Suppressor macrophage treated with lipopolysaccharide for 4 hours (primary cell): Measurements from ENCODE around the gene DUSP10.

Experiments used
- DNase-seq: peaks from one replicate; pipeline ENCODE4 v3.0.0-alpha.2; 2020

The DUSP10 gene

DNA sequence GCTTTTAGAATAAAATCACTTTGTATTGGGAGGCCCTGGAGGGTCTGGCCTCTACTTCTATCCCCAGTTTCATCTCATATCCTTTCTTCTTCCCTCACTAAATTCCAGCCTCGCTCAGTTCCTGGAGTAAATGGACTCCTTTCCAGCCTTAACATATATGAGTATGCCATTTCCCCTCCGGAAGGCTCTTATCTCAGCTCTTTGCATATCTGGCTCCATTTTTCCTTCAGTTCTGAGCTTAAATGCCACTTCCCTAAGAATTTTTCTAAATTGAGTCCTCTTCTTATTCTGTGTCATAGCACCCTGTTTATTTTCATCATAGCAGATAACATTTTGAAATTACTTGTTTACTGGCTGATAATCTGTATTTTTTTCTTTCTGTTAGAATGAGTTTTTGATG, 20.2 kb upstream of the DUSP10 start:
- no peak for DNase-seq

DNA sequence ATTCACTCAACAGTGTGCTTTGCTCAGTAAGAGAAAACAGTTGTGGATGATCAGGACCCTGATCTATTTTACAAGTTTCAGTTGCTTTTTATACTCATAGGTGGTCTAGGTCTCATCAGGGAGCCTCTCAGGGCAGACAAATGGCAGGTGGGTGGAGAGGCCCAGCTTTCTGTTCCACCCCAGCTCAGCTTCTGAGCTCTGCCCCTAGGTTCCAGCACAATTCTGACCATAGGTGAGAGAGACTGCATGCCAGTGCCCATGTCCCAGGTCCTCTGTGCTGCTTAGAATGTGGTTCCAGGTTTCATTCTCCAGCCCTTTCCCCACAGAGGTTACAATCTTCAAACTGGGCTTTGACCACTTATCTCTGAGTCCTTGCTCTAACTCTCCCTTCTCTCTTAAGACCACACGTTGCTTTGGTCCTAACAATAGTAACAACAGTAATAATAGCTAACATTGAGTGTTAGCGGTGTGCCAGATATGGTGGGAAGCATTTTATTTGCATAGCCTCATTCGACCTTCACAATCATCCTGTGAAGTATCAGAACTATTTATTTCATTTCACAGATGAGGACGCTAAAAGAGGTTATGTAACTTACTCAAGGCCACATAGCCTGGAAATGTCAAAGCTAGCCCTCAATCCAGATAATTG, 19.6 kb upstream of the DUSP10 start:
- DNase-seq, result no peak

DNA sequence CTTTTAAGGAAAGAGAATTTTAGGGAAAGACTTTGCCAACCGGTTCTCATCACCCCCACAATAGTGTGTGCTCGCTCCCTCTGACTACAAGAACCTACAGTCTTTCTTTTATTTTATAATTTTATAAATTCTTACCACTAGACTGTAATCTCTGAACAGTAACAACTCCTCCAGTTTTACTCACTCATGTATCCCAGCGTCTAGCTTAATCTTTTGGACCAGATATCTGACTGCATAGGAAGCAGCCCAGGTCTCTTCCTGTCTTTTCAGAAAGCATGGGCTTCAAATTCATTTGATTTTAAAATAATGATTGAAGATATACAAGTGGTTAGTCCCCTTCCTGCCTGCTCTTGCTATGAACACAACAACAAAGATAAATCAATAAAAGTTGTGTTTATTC, 19.0 kb upstream of the DUSP10 start:
- DNase-seq, result no peak

DNA sequence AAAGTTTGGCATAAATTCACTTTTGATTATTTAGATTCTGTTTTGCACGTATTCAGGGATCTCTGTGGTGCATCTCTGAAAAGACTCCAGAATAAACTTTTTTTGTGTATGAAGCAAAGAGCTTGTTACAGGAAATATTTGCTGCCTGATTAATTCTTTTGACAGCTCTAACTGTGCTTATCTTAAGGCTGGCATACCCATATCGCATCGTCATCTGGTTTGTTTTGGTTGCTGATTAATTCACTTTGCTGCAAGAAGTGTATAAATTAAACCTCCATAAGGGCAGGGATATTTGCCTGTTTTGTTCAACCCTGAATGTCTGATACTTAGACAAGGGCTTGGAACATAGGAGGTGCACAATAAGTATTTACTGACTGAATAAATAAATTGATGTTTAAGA, 17.5 kb upstream of the DUSP10 start:
- no peak for DNase-seq

DNA sequence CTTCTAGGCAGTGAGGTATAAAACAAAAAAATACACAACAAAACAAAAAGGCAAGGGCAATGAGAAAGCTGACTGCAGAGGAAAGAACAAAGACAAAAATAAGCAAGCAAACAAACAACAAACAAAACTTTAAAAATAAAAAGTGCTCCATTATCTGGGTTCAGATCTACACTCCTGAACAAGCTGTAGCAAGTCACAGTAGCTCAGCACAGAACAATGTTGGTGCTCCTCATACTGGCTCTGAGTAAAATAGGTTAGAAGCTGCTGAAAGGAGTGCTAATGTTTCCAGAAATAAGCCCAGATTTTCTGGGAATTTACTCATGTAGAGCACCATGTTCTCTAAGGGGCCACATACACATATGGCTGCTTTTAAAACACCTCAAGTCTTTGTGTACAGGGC, 16.6 kb upstream of the DUSP10 start:
- DNase-seq, result no peak

DNA sequence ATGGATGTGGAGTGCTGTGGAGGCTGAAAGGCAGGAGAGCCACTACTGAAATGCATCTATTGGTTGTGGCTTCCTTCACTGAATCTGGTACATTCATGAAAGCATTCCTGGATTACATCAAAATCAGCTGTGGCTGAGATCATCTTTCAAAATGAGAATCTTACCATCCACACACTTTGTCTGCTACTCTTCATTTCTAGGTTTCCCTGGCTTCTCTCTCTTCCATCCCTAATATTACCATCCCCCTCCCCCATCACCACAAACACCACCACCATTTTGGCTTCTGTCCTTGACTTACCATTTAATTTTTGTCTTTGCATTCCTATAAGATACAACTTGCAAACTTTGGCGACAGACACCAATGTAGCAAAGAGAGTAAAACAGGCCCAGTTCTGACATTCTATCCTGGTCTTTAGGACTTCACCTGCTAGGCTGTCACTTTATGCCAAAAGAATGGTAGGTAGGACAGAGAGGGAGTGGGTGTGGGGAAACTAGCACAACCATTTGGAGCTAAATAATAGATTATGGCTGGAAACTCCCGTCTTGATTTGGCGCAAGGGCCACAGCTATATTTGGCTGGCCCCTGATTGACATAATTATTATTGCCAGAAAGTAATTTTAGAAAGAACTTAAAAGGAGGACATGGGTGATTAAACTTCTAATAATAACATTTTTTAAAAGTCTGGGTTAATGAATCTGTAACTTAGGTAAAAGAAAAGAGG, 15.1 kb upstream of the DUSP10 start:
- DNase-seq, result peak; percentile 30

DNA sequence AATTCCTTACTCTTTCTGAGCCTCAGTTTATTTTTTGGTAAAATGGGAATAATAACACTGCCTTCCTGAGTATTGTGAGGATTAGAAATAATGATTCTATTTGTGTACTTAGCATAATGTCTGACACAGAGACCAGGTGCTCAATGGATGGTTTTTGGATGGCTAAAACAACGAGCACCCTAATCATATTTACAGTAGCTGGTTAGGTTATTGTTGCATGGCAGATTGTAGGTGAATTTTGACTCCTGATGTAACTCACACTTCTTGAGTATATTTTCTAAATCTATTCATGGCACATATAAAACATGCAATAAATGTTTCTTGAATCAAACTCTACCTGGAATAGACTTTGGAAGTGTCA, 11.9 kb upstream of the DUSP10 start:
- DNase-seq, result no peak

DNA sequence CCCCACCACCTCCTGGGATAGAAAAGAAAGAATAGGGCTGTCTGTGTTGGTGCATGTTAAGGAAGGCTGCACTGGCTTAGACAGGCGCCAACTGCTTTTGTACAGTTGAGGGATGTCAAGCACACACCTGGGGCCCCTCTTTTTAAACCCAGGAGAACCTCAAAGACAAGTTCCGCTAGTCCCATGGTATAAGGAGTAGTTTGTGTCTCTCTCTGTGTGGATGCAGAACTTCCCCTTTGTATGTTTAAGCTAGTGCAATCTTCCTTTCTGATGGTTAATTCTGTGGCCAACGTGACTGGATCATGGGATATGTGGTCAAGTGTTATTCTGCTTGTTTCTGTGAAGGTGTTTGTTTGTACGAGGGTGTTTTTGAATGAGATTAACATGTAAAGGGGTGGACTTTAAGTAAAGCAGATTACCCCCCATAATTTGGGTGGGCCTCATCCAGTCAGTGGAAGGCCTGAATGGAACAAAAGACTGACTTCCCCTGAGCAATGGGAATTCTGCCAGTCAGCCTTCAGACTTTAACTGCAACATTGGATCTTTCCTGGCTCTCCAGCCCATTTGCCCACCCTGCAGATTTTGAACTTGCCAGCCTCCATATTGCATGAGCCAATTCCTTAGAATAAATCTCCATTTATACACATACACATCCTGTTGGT, 9.5 kb upstream of the DUSP10 start:
- DNase-seq, result peak; percentile 57

DNA sequence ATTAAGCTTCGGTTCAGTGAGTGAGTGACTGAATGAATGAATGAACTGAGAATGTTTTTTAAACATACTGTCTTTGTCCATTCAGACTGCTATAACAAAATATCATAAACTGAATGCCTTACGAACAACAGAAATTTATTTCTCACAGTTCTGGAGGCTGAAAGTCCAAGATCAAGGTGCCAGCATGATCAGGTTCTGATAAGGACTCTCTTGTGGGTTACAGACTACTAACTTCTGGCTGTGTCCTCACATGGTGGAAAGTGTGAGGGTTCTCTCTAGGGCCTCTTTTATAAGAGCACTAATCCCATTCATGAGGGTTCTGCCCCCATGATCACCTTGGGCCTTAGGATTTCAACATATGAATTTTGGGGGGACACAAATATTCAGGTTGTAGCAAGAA, 7.1 kb upstream of the DUSP10 start:
- DNase-seq, result no peak

DNA sequence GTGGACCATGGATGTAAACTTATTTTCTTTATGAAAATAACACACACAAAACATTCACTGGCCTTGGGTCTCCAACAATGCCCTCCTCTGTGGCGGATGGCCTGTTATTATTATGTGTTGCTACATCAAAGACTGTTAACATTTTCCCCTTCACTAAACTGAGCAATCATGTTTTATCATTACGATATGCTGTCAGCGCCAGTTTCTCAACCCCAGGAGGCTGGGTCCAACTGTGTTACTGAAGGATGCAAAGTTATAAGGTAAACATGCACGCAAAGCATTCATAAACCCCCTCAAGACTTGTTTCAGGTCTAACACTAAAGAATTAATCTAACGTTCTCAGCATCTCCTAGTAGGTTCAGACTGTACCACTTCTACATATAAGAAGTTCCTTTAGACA, 6.0 kb upstream of the DUSP10 start:
- DNase-seq, result no peak

DNA sequence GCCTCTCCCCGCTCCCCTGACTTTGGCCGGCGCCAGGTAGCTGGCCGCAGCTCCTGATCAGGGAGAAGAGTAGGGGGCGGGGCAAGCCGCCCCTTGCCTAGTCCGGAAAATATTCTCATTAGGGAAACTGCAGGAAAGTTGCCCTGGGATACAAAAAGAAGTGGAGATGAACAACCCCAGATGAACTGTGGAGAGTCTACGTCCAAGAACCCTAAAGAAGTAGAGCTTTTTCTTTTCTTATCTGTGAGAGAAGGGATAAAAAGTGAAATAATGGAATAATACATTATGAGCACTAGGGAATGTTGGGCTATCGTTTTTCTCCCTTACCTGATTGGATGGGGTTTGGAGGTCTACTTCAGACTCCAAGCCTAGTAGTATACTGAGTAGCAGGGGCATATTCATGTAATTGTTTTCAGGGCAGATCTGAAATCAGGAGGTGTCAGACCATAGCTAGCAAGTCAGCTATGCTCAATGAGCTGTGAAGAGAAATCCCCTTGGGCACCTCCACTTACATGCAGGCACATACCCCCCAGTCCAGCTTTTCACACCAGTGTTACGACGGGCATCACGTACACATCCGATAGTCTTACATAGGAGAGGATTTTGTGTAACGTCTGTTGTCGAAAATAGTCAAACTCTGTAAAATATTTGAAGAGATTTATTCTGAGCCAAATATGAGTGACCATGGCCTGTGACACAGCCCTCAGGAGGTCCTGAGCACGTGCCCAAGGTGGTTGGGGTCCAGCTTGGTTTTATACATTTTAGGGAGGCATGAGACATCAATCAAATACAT, 1.7 kb upstream of the DUSP10 start:
- no peak for DNase-seq

DNA sequence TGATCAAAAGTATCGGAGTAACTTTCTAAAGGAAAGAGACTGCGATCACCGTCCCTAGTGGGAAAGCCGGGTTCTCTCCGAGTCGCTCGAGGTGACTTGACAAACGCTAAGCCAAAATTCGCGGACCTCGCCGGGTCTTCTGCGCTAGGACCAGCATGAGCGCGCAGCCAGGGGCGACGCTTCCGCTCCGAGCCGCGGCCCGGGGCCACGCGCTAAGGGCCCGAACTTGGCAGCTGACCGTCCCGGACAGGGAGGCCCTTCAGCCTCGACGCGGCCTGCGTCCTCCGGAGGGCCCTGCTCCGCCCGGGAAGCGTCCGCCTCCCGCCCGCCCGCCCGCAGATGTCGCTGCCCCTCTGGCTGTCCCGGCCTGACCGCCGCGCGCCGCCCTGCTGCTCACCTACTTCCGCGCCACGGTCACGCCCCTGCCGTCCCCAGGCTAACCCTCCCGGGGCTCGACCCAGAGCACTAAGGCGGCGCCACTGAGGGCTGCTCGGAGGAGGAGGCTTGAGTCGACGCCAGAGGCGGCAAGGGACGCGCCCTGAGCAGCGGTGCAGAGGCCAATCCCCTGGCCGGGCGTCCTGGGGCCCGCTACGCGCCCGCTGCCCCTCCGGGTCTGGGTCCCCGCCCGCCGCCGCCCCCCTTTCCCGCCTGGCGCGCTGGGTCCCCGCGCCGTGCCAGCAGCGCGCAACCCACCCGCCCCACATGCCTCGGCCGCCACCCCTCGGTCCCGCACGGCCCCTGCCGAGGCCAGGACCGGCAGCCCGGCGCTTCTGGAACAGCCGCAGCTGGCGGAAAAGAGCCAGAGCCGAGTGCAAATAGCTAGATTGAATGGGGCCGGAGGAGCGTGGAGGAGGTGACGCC, 896 bp upstream of the DUSP10 start:
- DNase-seq, result peak; percentile 91

DNA sequence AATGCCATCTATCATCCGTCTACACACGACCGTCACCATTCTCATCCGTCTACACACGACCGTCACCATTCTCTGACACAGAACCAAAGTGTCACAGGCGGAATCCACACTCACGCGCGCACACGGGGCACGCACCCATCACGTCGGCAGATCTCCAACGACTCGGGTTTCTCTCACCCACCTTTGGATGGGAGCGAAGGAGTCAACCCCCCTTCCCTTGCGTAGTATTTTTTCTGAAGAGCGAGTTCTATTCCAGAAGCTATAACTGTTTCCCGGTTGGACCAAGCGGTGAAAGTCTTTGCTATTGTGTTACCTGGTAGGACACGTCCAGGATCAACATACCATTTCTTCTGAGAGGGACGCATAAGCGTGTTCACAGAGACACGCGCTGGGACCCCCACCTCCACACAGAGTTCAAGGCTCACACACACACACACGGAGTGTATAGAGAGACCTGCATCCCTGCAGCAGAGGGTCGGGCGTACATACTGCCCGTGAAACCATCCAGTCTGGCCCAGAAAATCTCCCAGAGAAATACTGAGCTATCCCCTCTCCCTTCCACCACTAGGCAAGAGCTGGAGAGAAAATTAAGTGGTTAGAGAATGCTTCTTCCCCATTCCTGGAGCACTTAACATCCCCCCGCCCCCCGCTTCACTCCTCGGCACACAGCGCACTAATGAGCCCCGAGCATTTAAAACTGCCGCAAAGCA, 741 bp downstream of the DUSP10 start:
- DNase-seq, result peak; percentile 51

DNA sequence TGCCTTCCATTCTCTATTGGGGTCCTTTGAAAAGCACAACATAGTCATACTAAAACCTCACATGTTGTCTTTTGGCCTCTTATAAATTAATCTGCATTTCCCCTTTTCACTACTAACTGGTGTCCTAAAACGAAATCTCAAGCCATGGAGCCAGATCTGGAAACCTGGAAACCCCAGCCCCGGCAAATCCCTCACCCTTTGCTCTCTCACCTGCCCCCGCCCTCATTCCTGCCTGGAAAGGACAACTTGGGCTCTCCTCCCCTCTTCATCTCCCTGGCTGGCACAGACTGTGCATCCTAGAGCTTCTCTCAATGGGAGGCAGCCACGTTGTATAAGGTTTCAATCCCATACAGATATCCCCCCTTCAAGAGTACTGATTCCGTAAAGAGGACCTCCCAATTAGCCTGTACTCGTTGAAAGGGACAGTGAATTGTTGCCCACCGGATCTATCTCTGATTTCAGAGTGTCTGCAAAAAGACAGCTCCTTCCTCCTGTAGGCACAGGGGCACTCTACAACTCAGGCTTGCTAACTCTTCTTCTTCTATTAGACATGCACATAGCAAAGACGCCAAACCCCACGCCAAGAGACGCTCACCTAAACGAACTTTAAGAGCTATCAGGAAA, 1.4 kb downstream of the DUSP10 start:
- DNase-seq, result peak; percentile 38

DNA sequence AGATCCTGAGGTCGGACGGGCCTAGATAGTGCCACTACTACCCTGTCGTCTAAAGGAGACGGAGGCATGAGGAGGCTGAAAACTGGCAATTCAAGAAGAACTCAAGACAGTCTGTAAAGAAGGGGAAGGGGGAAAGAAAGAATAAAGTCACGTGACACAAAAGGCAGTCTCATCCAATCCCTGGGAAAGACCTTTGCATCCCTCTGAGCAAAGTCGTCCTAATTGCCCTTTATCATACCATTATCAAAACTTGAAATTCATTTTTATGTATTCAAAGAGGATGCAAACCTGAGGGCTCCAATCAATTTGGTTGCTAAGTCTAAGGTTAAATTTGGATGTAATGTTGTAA, 2.2 kb downstream of the DUSP10 start:
- DNase-seq, result no peak

DNA sequence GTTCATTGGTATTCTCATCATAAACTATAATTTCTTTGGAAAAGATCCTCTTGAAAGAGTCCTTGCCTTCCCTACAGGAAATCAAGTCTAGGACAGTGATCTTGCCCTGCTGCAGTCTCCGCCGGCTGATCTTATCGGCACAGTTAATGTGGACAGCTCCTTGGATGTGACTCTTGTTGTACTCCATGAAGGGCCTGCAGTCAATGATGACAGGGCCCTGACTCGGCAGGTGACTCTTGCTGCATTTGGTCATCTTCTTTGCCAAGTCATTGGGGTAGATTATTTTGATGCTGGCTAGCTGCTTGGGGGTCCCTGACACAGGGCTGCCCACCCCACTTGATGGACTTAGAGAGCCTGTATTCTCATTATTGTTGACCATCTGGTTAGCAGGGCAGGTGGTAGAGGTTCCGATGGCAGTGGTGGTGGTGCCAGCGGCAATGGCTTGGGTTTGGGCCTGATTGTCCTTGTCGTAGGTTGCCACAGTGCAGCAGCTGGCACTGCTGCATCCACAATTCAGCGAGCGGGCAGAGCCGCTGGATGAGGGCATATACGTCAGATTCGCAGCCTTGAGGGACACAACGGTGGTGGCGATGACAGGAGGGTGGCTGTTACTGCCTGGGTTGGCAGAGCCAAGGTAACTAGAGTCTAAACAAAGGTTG, 2.7 kb downstream of the DUSP10 start:
- DNase-seq, result no peak

DNA sequence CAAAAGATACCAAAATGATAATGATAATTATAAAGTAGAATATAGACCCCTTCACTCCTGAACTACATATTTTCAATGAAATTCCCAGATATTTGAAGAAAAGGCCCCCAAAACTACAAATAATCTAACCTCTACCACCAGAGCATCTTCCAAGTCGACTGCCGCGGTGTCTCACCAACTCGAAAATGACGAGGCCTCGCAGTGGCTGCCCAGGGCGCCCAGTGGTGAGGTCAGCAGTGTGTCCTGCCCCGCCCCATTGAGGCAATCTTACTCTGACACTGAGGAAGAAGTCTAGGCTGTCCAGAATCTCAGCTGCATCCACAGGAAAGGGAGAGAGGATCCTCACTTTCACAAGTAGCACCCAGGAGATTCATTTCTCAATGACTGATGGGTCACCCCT, 5.2 kb downstream of the DUSP10 start:
- DNase-seq, result no peak

DNA sequence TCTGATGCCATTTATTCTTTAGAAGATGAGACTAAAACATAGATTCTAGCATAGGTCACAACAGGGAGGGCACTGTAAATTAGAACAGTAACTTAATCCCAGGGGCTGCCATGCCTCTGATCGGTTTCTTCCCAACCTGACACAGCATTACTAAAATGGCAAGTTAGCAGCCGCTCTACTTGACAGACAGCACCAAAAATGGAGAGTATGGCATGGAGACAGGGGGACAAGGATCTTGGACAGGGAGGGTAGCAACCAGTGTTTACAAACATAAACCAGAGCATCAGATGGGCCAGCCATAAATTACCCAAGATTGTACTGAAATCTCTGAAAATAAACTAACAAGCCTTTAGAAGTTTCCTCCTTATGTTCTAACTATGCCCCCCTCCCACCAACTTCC, 5.9 kb downstream of the DUSP10 start:
- no peak for DNase-seq

DNA sequence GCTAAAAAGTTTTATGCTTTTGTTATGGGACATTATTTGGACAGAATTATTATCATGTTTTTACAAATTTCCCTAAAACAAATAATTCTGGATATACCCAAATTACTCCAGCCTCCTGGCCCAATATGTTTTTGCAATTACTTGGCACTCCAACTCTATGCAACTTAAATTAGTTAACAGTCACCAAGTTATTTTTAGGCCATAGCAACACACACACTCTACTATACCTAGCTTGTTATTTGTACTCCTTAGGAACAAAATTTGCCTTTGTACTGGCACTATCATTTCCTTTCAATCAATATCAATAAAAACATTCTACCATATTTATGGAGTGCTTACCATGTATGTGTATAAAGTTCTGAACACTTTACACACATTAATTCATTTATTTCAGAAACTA, 7.7 kb downstream of the DUSP10 start:
- DNase-seq, result no peak

DNA sequence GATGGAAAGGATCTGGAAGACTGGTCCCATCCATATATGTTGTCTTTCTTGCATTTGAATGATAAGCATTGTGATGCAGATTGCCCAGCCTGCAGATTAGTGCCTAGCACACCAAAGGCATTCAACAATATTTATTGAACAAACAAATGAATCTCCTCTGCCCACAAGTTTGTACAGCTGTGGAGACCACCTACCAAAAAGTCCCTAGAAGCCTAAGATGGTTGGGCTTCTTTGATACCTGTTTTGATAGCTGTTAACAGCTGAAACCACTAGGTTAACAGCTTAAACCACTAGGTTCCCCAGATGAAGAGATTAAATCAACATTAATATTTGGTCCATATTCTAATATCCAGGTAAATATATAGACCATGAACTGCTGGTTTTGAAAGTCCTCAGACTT, 9.8 kb downstream of the DUSP10 start:
- DNase-seq, result no peak

DNA sequence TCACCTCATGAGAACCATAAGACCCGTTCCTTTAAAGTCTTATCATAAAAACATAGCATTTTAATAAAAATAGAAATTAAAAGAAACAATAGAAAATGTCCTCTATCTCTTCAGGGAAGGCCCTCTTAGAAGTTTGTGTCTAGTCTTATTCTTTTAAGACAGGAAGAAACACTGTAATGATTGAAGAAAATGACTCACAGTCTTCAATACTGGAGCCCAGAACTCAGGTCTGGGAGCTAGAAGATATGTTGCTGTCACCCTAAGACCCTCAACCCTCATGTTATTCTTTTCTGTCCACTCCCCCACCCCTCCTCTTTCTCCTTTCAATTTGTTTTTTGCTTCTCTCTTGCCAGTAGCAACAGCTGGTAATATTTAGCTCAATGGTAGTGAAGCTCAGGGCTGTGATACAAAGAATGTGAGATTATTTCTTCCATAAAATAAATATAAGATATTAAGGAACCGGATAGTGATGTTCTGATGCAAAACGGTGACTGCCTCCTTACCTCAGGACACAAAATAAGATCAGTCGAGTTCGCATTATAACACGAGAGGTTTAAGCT, 12.0 kb downstream of the DUSP10 start:
- DNase-seq, result no peak
